Raji (cell line): ENCODE results near the gene SNX18.

Experiments
- POLR2A ChIP-seq: IDR thresholded peaks from 2 replicates; pipeline ENCODE4 v1.6.1; 2011; ENCODE audit warnings: low read depth, low read length, control low read depth; ENCODE audit not compliant: insufficient read depth

SNX18 gene

GRCh38 chr5:54551926-54552325 lies 34.4 kb downstream of the SNX18 start:
- no peak for TF ChIP-seq POLR2A

GRCh38 chr5:54552446-54552845 lies 34.9 kb downstream of the SNX18 start:
- no peak for TF ChIP-seq POLR2A

GRCh38 chr5:54553659-54554207 lies 36.2 kb downstream of the SNX18 start:
- TF ChIP-seq POLR2A = no peak

DNA sequence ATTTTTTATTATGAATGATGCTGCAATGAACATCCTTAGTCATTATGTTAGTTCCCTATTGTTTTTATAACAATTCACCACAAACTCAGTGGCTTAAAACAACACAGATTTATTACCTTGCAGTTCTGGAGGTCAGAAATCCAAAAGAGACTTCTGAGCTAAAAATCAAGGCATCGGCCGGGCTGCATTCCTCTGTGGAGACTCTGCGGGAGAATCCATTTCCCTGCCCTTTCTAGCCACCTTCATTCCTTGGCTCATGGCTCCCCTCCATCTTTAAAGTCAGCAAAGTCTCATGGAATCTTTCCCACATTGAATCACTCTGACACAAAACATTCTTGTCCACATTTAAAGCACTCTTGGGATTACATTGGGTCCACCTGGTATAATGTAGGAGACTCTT lies 38.6 kb downstream of the SNX18 start:
- no peak for TF ChIP-seq POLR2A

GRCh38 chr5:54558362-54558761 lies 40.8 kb downstream of the SNX18 start:
- no peak for TF ChIP-seq POLR2A

- TF ChIP-seq POLR2A = no peak
These were observed 44.1 kb downstream of the SNX18 start for GRCh38 chr5:54561651-54562050.

- TF ChIP-seq POLR2A = no peak
These were observed 45.7 kb downstream of the SNX18 start for GRCh38 chr5:54563083-54563761.

GRCh38 chr5:54567996-54568395 lies 50.4 kb downstream of the SNX18 start:
- TF ChIP-seq POLR2A = no peak

DNA sequence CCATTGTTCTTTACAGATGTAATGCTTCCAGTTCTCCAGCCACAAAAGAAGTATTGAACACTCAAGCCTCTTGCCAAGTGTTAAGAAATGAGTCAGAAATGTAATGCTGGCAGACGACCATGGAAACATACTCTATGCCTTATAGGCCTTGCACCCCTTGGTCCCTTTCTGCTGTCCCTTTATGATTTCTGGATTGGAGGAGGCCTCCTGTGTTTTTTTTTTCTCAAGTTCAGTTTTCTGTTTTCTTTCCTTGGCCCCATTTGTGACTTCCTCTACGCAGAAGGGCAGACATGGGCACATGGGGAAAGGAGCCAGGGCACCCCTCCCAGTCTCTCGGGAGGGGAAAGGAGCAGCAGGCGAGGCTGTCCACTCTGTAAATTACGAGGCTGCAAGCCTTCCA lies 53.4 kb downstream of the SNX18 start:
- no peak for TF ChIP-seq POLR2A

- no peak for TF ChIP-seq POLR2A
These were observed 53.9 kb downstream of the SNX18 start for GRCh38 chr5:54571462-54571861.

GRCh38 chr5:54573812-54574489 lies 56.4 kb downstream of the SNX18 start:
- TF ChIP-seq POLR2A = no peak

DNA sequence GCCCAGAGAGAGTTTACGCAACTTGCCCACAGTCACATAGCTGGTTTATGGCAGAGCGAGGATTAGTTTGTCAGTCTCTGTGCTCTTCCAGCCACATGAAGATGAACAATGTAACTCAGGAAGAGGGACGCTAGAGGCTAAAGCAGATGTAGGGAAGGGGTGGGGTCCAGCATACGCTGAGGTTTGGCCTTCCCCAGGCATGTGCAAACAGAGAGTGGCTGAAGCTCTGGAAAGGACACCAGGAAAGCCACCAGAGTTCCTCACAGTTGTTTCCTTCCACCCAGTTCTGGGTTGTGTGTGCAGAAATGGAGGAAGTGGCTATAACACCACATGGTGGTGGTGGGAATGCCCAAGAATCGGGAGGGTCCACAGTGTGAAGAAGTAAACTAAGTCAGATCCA lies 60.0 kb downstream of the SNX18 start:
- TF ChIP-seq POLR2A = no peak

DNA sequence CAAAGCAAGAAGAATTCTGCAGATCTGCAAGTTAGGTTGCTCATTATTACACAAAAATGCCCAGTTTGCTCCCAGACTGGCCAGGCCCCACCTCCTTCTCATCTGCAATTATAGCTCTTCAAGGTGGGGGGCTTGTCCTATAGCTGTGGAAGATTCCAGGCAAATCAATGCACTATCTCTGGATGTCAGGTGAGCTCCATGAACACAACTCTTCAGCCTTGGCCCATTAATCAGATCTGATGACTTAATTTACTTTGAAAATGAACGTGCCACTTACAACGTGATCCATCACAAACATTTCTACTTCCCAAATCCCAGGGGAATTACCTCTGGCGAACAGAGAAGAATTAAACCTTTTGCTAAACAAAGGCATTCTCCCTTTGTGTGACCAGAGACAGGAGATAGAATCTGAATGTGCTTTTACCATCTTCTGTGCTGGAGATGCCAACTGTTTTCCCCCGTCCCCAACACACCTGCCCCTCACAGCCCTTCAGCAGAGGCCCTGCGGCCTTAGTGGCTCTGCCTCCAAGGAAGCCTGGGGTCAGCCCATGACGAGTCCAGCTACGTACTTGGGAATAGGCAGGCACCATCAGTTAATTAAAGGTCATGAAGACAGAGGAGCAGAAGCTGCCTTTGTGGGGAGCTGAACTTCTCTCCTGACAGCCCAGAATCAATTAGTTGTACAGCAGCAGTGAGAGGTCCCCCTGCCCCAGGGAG lies 60.5 kb downstream of the SNX18 start:
- TF ChIP-seq POLR2A = no peak

GRCh38 chr5:54579591-54580295 lies 62.2 kb downstream of the SNX18 start:
- TF ChIP-seq POLR2A = no peak
